Ovary (tissue), 3 donors: ENCODE results near the gene LPGAT1.

ENCODE experiments used
- EP300 ChIP-seq: sonication (generic); formaldehyde crosslinking; IDR thresholded peaks from one replicate; pipeline ENCODE4 v1.6.1; 2017; ENCODE audit warnings: antibody characterized with exemption
- POLR2A ChIP-seq: fragments of 450-650 bp; IDR thresholded peaks from one replicate; pipeline ENCODE4 v1.6.1; 2017; ENCODE audit warnings: antibody characterized with exemption, mild to moderate bottlenecking, moderate library complexity
- TF ChIP-seq, protein P1 (sequence below), 3 donors: fragments of 450-650 bp in 2 of 3; fragments of 200-600 bp in 1 of 3; IDR thresholded peaks; one replicate each; pipeline versions ENCODE4 v1.5.1 to v1.8.0; 2016 to 2022; ENCODE audit warnings: antibody characterized with exemption in 3 of 3, mild to moderate bottlenecking in 1 of 3
- donor health status: DM: no; HTN: no; CAD: no.

DNA sequence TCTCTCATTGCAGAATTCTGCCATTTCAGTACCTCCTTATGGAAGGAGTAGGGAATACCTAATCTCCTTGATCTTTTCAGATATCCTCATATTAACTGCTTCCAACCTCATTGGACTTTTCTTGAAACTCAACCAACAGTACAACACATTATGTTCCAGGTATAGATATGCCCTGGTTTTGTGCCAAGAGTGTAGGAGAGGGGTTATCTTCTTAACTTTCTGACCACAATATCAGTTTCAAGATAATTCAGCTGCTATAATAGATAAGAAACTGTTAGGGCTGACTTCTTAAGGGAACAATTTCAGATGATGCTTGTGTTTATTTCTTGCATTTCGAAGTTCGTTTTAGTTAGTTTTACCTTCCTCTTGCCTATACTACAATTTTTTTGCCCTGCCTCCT is 2.1 kb upstream of the LPGAT1 start:
- TF ChIP-seq, protein P1, sequence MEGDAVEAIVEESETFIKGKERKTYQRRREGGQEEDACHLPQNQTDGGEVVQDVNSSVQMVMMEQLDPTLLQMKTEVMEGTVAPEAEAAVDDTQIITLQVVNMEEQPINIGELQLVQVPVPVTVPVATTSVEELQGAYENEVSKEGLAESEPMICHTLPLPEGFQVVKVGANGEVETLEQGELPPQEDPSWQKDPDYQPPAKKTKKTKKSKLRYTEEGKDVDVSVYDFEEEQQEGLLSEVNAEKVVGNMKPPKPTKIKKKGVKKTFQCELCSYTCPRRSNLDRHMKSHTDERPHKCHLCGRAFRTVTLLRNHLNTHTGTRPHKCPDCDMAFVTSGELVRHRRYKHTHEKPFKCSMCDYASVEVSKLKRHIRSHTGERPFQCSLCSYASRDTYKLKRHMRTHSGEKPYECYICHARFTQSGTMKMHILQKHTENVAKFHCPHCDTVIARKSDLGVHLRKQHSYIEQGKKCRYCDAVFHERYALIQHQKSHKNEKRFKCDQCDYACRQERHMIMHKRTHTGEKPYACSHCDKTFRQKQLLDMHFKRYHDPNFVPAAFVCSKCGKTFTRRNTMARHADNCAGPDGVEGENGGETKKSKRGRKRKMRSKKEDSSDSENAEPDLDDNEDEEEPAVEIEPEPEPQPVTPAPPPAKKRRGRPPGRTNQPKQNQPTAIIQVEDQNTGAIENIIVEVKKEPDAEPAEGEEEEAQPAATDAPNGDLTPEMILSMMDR (IDR thresholded peaks at IDR 0.05), result no peak
- TF ChIP-seq POLR2A (no peak), EP300 (no peak)
